Activated CD4-positive, alpha-beta T cell treated with anti-CD3 and anti-CD28 coated beads, Interleukin-2, amount 10 ng/mL, durations not matched to agents 24 days and 14 days (primary cell): Measurements from ENCODE around the gene DHRS1. TPM values are rescaled to one million over a fixed set of nuclear protein-coding genes. Genes with fewer than 3 reads are reported as not detected.
"Not testable (repeated sequence)": the region's sequence is repeated elsewhere in the genome, so short reads cannot be mapped to it uniquely, and the experiment has no call there.

Experiments used
- DNase-seq: peaks from one replicate; pipeline ENCODE4 v3.0.0; 2022
- H3K27ac Mint-ChIP-seq: one replicate; pipeline ENCODE4 v1.8.0; 2022; ENCODE audit warnings: mild to moderate bottlenecking, mixed read lengths
- H3K27me3 Mint-ChIP-seq: one replicate; pipeline ENCODE4 v1.8.0; 2022; ENCODE audit warnings: mixed read lengths
- H3K36me3 Mint-ChIP-seq: one replicate; pipeline ENCODE4 v1.8.0; 2022; ENCODE audit warnings: low read depth, mild to moderate bottlenecking, mixed read lengths
- H3K4me1 Mint-ChIP-seq: one replicate; pipeline ENCODE4 v1.8.0; 2021; ENCODE audit warnings: mixed read lengths
- H3K4me3 Mint-ChIP-seq: one replicate; pipeline ENCODE4 v1.8.0; 2022; ENCODE audit warnings: mild to moderate bottlenecking, moderate library complexity, mixed read lengths
- H3K9me3 Mint-ChIP-seq: one replicate; pipeline ENCODE4 v1.8.0; 2021; ENCODE audit warnings: mixed read lengths
- intact Hi-C: fragments of 100-400 bp; cut with micrococcal nuclease; formaldehyde crosslinking; loops from one replicate; pipeline ENCODE4 v1.15.1; 2023
- total RNA-seq: library from RNA; stranded (reverse); gene quantifications from 2 replicates; pipeline ENCODE4 v1.2.3, GENCODE V29; 2022

Gene DHRS1
- total RNA-seq, 1 donor from 2014 or later, result 10.1 TPM

DNA sequence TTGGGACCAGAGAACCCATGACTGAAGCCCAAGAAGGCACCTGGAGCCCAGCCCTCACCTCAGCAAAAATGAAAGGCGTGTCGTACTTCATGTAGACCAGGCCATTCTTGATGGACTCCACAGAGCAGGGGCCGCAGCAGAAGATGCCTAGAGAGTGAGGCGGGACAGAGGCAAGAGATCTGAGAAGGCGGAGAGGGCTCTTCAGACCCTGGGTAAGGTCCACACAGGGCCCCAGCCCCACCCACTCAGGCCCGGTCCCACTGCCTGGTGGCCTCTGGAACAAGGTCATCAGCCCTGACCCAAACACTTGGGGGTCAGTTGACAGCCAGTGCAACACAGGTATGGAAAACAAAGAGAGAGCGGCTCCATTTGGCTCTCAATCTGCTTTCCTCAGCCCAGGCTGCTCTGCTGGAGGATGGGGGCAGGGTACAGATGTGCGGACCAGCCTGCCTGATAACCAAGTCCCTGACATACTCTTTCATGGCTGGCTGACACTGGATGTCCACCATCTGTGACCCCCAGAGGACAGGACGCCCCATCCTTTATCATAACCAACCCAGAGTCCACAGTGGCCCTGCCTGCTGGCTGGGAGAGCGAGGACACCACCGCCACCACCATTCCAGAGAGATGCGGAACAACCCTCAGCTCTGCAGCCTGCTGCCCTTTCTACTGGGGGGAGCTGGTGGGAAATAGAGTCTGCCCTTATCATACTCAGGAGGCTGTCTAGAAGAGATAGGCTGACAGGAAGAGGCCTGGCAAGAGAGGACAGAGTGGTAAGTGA, 43.5 kb downstream of the DHRS1 start:
- Mint-ChIP-seq H3K9me3 (no peaks in the 10 kb centered on the region), H3K4me1 (peaks cover 7% of the 10 kb centered on the region), H3K27ac (no peak overlapping the region), H3K27me3 (no peaks in the 10 kb centered on the region), H3K4me3 (no peak overlapping the region), H3K36me3 (peaks cover 11% of the 10 kb centered on the region)
- no peak for DNase-seq
- intact Hi-C loops, result no loop called here

DNA sequence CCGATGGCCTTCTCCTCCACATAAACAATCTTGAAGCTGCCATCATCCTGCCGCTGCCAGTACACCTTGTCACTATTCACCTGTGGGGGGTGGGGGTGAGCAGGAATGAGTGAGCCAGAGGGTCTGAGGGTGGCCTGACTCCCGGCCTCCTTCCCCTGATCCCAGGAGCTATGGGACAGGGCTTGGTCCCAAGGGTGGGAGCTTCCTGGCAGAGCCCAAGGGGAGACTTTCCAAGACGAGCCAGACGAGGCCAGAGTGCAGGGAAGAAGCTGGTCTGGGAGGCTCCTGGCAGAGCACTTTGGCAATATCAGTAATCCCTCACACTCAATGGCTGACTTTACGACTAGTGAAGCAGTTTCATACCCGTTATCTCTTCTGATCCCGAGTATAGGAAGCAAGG, 44.1 kb downstream of the DHRS1 start:
- Mint-ChIP-seq H3K36me3 (peaks cover 12% of the 10 kb centered on the region), H3K4me1 (peaks cover 14% of the 10 kb centered on the region), H3K27ac (no peak overlapping the region), H3K27me3 (no peaks in the 10 kb centered on the region), H3K4me3 (no peak overlapping the region), H3K9me3 (no peaks in the 10 kb centered on the region)
- no peak for DNase-seq
- intact Hi-C loops, result no loop called here

- no peak overlapping the region for H3K27ac Mint-ChIP-seq
- H3K4me1 Mint-ChIP-seq, result peaks cover 20% of the 10 kb centered on the region
- intact Hi-C loops, result no loop called here
- DNase-seq, result no peak
- peaks cover 13% of the 10 kb centered on the region for H3K36me3 Mint-ChIP-seq
- no peaks in the 10 kb centered on the region for H3K9me3 Mint-ChIP-seq
- H3K4me3 Mint-ChIP-seq, result no peak overlapping the region
- no peaks in the 10 kb centered on the region for H3K27me3 Mint-ChIP-seq
Measured at GRCh38 chr14:24254630-24255392, 44.8 kb downstream of the DHRS1 start.

- Mint-ChIP-seq H3K27me3 (no peaks in the 10 kb centered on the region), H3K27ac (no peak overlapping the region), H3K9me3 (no peaks in the 10 kb centered on the region), H3K4me1 (peaks cover 26% of the 10 kb centered on the region), H3K36me3 (peaks cover 15% of the 10 kb centered on the region), H3K4me3 (no peak overlapping the region)
- intact Hi-C loops, result no loop called here
- no peak for DNase-seq
Measured at GRCh38 chr14:24253936-24254335, 45.6 kb downstream of the DHRS1 start.

DNA sequence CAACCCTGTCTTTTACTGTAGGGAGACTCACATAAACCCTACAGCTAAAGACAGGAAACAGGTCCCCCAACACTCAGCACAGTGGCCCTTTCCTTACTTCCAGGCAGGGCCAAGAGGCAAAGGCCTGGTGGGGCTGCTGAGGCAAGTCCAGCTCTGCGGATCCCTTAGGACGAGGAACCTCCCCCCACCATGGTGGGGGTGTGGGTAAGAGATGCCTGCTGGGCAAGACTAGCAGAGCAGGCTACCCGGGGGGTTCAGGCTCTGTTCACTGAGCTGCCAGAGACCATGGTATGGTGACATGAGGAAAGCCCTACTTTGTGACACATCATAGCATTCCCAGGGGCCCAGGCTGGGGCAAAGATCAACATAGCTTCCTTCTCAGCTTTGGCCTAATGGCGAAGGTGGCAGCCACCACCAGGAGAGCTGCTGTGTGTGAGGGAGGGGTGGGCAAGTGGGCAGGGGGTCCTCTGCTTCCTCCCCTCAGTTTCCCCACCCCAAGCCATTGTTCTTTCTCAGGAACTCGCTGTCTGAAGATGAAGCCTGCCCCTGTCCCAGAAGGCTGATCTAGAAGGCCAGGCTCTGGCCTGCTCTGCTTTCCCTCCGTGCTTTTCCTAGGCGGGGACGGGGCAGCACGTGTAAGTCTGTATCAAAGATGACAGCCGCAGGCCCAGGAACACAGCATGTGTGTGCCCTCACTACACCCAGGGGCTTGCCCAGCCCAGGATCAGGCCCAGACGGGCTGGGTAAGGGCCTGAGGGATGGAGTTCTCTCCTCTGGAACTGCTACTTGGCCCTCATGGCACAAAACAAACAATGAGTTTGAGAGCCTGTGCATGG, 47.1 kb downstream of the DHRS1 start:
- Mint-ChIP-seq H3K4me3 (no peak overlapping the region), H3K4me1 (peaks cover 36% of the 10 kb centered on the region), H3K27ac (no peak overlapping the region), H3K27me3 (no peaks in the 10 kb centered on the region), H3K9me3 (no peaks in the 10 kb centered on the region), H3K36me3 (peaks cover 15% of the 10 kb centered on the region)
- DNase-seq, result no peak
- intact Hi-C loops, result no loop called here

GRCh38 chr14:24251880-24252288, 47.7 kb downstream of the DHRS1 start:
- intact Hi-C loops, result no loop called here
- no peak overlapping the region for H3K4me3 Mint-ChIP-seq
- peaks cover 40% of the 10 kb centered on the region for H3K4me1 Mint-ChIP-seq
- peaks cover 14% of the 10 kb centered on the region for H3K36me3 Mint-ChIP-seq
- DNase-seq, result no peak
- H3K27ac Mint-ChIP-seq, result no peak overlapping the region
- no peaks in the 10 kb centered on the region for H3K27me3 Mint-ChIP-seq
- no peaks in the 10 kb centered on the region for H3K9me3 Mint-ChIP-seq

DNA sequence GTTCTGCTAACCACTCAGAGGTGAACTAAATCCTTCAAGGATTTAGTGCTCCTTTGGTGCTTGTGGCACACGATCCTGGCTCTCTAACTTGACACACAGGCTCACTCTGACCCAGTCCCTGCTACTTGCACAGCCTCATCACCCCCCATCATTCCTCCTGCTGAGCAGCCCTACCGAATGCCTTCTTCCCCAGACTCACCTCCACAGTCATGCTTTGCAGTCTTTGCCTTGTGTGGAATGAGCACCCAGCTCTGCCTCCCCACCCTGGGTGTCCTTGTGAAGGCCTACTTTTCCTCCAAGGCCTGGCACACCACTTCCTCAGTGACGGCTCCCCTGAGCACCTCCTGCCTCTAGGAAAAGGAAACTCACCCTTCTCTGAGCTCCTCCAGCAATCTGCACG, 49.2 kb downstream of the DHRS1 start:
- H3K4me1 Mint-ChIP-seq, result peaks cover 42% of the 10 kb centered on the region
- no peaks in the 10 kb centered on the region for H3K9me3 Mint-ChIP-seq
- H3K4me3 Mint-ChIP-seq, result peak overlapping the region; percentile 65
- no peaks in the 10 kb centered on the region for H3K27me3 Mint-ChIP-seq
- H3K27ac Mint-ChIP-seq, result peak overlapping the region; percentile 85
- intact Hi-C loops, result no loop called here
- peaks cover 14% of the 10 kb centered on the region for H3K36me3 Mint-ChIP-seq
- DNase-seq, result no peak

GRCh38 chr14:24249230-24250021, 50.2 kb downstream of the DHRS1 start:
- intact Hi-C loops, result no loop called here
- Mint-ChIP-seq H3K27ac (peak overlapping the region; percentile 85), H3K4me3 (peak overlapping the region; percentile 58), H3K4me1 (peaks cover 46% of the 10 kb centered on the region), H3K9me3 (no peaks in the 10 kb centered on the region), H3K27me3 (no peaks in the 10 kb centered on the region), H3K36me3 (peaks cover 13% of the 10 kb centered on the region)
- no peak for DNase-seq

DNA sequence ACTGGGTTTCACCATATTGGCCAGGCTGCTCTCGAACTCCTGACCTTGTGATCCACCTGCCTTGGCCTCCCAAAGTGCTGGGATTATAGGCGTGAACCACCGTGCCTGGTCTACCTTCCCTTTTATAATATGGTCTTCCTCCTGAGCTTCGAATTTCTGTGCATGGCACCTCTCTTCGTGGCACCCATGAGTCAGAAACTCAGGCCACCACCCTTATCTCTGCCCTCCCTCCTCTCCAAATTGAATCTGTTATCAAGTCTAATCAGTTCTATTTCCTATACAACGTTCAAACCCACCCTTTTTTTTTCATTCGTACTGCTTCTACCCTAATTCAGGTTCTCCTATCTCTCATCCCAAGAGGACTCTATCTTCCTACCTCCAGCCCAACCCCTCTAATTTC, 52.2 kb downstream of the DHRS1 start:
- Mint-ChIP-seq H3K4me3 (peak overlapping the region; percentile 59), H3K9me3 (no peaks in the 10 kb centered on the region), H3K36me3 (peaks cover 8% of the 10 kb centered on the region), H3K27ac (peak overlapping the region; percentile 83), H3K4me1 (peaks cover 60% of the 10 kb centered on the region), H3K27me3 (no peaks in the 10 kb centered on the region)
- no peak for DNase-seq
- intact Hi-C loops, result loop anchor here (1.0 to 2.0 kb wide), 2 partner anchors 27 to 41 kb away; no protein-coding TSS in a partner anchor

DNA sequence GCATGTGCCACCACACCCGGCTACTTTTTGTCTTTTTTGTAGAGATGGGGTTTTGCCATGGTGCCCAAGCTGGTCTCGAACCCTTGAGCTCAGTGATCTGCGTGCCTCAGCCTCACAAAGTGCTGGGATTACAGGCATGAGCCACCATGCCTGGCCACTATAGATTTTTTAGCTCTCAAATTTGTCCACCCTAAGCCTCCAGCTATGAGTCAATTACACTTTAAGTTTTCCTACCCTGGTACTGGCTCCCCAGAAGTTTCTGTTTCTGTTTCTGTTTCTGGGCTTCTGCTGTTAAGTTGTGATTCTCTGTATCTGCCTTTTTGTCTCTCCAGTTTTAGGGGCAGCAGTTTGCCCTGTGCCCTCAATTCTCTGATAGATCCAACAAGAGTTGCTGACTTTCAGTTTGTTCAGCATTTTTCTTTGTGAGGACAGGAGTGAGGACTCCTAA, 52.8 kb downstream of the DHRS1 start:
- Mint-ChIP-seq H3K27me3 (no peaks in the 10 kb centered on the region), H3K4me1 (peaks cover 62% of the 10 kb centered on the region), H3K4me3 (peak overlapping the region; percentile 70), H3K36me3 (peaks cover 10% of the 10 kb centered on the region), H3K9me3 (no peaks in the 10 kb centered on the region), H3K27ac (peak overlapping the region; percentile 94)
- intact Hi-C loops, result loop anchor here (1.0 to 2.0 kb wide), 2 partner anchors 28 to 42 kb away; no protein-coding TSS in a partner anchor
- peak; percentile 85 for DNase-seq

DNA sequence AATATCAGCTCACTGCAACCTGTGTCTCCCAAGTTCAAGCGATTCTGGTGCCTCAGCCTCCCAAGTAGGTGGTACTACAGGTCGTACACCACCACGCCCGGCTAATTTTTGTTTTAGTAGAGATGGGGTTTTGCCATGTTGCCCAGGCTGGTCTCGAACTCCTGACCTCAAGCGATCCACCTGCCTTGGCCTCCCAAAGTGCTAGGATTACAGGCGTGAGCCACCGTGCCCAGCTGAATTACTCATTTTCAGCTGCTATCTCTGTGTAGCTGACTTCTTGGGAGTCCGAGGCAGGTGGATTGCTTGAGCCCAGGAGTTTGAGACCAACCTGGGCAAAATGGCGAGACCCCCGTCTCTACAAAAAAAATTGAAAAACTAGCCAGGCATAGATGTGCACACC, 54.2 kb downstream of the DHRS1 start:
- intact Hi-C loops, DNase-seq, H3K27ac Mint-ChIP-seq, H3K4me3 Mint-ChIP-seq, H3K9me3 Mint-ChIP-seq, H3K27me3 Mint-ChIP-seq: not testable (repeated sequence)
- peaks cover 16% of the 10 kb centered on the region for H3K36me3 Mint-ChIP-seq
- H3K4me1 Mint-ChIP-seq, result peaks cover 56% of the 10 kb centered on the region

DNA sequence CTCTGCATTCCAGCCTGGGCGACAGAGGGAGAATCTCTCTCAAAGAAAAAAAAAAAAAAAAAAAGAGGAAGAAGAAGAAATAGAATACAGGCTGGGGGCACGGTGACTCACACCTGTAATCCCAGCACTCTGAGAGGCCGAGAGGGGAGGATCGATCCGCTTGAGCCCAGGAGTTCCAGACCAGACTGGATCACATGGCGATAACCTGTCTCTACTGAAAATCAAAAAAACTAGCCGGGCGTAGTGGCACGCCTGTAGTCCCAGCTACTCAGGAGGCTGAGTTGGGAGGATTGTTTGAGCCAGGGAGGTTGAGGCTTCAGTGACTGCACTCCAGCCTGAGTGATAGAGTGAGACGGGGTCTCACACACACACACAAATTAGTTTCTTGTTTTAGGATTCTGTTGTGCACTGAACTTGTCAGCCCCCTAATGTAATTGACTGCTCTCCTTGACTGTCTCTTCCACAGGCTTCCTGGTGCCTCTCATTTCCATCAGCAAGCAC, 56.2 kb downstream of the DHRS1 start:
- peaks cover 32% of the 10 kb centered on the region for H3K36me3 Mint-ChIP-seq
- peak overlapping the region; percentile 99 for H3K4me3 Mint-ChIP-seq
- H3K9me3 Mint-ChIP-seq, result no peaks in the 10 kb centered on the region
- H3K27me3 Mint-ChIP-seq, result no peaks in the 10 kb centered on the region
- DNase-seq, result peak; percentile 71
- H3K27ac Mint-ChIP-seq, result peak overlapping the region; percentile 100
- H3K4me1 Mint-ChIP-seq, result peaks cover 59% of the 10 kb centered on the region
- intact Hi-C loops, result loop anchor here (1.0 to 2.0 kb wide), 3 partner anchors 54 to 89 kb away; no protein-coding TSS in a partner anchor
